Common myeloid progenitor, CD34-positive (primary cell): ENCODE data around the gene STK32C.

ENCODE experiments used
- CTCF ChIA-PET: fragments of 350-600 bp; sonication (Branson Sonifier 250); formaldehyde crosslinking; loops from one replicate; lab custom pipeline; 2021; ENCODE audit warnings: antibody characterized with exemption; lab: Charles Lee
- POLR2A ChIA-PET: fragments of 350-600 bp; sonication (Branson Sonifier 250); formaldehyde crosslinking; loops from one replicate; lab custom pipeline; 2021; ENCODE audit warnings: antibody characterized with exemption; lab: Charles Lee
- DNase-seq, 3 donors: peaks; one replicate each; pipeline versions ENCODE4 v3.0.0 to v3.0.0-alpha.2; 2013
- H3K27ac ChIP-seq, 2 experiments: 1 replicate in 1 of 2; 2 replicates in 1 of 2; pipeline ENCODE4 v1.7.0; 2013; ENCODE audit warnings: inconsistent platforms in 2 of 2, low read length in 2 of 2, mild to moderate bottlenecking in 2 of 2, low read depth in 1 of 2, moderate library complexity in 1 of 2; ENCODE audit not compliant: severe bottlenecking in 2 of 2, insufficient read depth in 1 of 2, poor library complexity in 1 of 2
- H3K27me3 ChIP-seq, 5 experiments: replicated peaks in 2 of 5; 1 replicate in 3 of 5; 2 replicates in 2 of 5; pipeline versions ENCODE4 v1.6.1 to v1.7.0; 2013; ENCODE audit warnings: low read length in 4 of 5, mild to moderate bottlenecking in 2 of 5, moderate library complexity in 2 of 5, inconsistent platforms in 1 of 5; ENCODE audit not compliant: insufficient read depth in 5 of 5, control insufficient read depth in 4 of 5
- H3K36me3 ChIP-seq, 4 experiments: 1 replicate in 2 of 4; 2 replicates in 2 of 4; pipeline versions ENCODE4 v1.6.1 to v1.7.0; 2013; ENCODE audit warnings: low read length in 3 of 4, control low read depth in 1 of 4, mild to moderate bottlenecking in 1 of 4; ENCODE audit not compliant: control insufficient read depth in 4 of 4, insufficient read depth in 4 of 4
- H3K4me1 ChIP-seq, 4 experiments: 1 replicate in 3 of 4; 2 replicates in 1 of 4; pipeline versions ENCODE4 v1.6.1 to v1.7.1; 2013; ENCODE audit warnings: low read length in 3 of 4, mild to moderate bottlenecking in 3 of 4, control low read depth in 1 of 4, inconsistent platforms in 1 of 4, moderate library complexity in 1 of 4; ENCODE audit not compliant: control insufficient read depth in 4 of 4, insufficient read depth in 4 of 4; ENCODE audit errors: control extremely low read depth in 1 of 4
- H3K4me3 ChIP-seq, 7 experiments: 1 replicate in 4 of 7; 2 replicates in 3 of 7; pipeline versions ENCODE4 v1.5.1 to v1.7.0; 2013; ENCODE audit warnings: mild to moderate bottlenecking in 7 of 7, low read length in 6 of 7, moderate library complexity in 6 of 7, inconsistent platforms in 2 of 7, low read depth in 2 of 7, control low read depth in 1 of 7; ENCODE audit not compliant: insufficient read depth in 4 of 7, control insufficient read depth in 1 of 7; ENCODE audit errors: extremely low read depth in 1 of 7
- H3K9me3 ChIP-seq, 5 experiments: 1 replicate in 4 of 5; 2 replicates in 1 of 5; pipeline versions ENCODE4 v1.6.1 to v1.7.1; 2013; ENCODE audit warnings: low read length in 4 of 5, mild to moderate bottlenecking in 2 of 5, inconsistent platforms in 1 of 5, low read depth in 1 of 5, moderate library complexity in 1 of 5; ENCODE audit not compliant: control insufficient read depth in 4 of 5, insufficient read depth in 2 of 5; ENCODE audit errors: control extremely low read depth in 1 of 5
- WGBS: methylation state at CpG from one replicate; pipeline ENCODE4 v1.1.5; 2013; ENCODE audit not compliant: insufficient coverage; 5-methylcytosine and 5-hydroxymethylcytosine counted together

The STK32C gene

DNA sequence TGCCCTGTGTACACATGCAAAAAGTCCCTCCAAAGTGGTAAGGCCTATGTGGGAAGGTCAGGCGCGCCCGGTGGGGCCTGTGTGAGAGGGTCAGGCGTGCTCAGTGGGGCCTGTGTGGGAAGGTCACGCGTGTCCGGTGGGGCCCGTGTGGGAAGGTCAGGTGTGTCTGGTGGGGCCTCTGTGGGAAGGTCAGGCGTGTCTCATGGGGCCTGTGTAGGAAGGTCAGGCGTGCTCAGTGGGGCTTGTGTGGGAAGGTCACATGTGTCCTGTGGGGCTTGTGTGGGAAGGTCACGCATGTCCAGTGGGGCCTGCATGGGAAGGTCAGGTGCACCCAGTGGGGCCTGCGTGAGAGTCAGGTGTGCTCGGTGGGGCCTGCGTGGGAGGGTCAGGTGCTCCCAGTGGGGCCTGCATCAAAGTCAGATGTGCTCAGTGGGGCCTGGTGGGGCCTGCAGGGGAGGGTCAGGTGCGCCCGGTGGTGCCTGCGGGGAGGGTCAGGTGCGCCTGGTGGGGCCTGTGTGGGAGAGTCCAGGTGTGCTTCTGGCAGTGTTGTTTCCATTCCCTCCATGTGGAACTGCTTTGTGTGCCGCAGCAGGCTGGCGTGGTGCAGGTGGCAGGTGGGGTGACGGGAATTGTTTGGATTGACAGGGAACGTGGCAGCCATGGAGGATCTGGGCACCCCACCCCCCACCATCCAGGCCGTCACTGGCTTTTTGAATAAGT is 39.6 kb upstream of the STK32C start:
- DNase-seq = no peak
- H3K27ac ChIP-seq = no peak overlapping the region
- ChIA-PET POLR2A (no interaction called here), CTCF (interaction anchor here (1.3 kb wide), 1 partner anchor 9 kb away, joined by 3 read pairs; no protein-coding TSS in a partner anchor)
- no peak overlapping the region for H3K4me3 ChIP-seq
- H3K27me3 ChIP-seq = no peaks in the 10 kb centered on the region
- H3K36me3 ChIP-seq = peaks cover 0 to 50% (median 20%) of the 10 kb centered on the region in 4 experiments
- 99% methylated on average over 21 of the region's 23 CpGs for WGBS
- H3K4me1 ChIP-seq = no peaks in the 10 kb centered on the region
- peaks cover 0 to 3% (median under 1%) of the 10 kb centered on the region in 5 experiments for H3K9me3 ChIP-seq

DNA sequence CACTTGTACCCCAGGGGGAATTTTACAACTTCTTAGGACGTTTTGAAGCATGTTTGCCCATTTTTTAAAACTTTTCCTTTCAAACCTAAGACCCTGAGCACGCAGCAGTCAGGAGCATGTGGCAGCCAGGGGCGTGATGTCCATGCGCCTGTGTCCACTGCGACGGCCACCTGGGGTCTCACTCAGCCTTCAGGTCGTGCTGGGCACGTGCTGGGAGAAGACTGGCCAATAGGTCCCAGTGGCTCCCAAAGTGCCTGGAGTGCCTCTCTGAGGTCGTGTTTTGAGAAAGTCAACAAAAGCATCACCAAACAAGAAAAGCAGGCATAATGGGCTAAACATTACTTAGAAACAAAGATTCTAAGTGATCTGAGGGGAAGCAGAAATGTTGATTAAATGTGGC is 39.1 kb upstream of the STK32C start:
- Histone ChIP-seq H3K9me3 (peaks cover 0 to 8% (median 4%) of the 10 kb centered on the region in 5 experiments), H3K4me1 (no peaks in the 10 kb centered on the region), H3K4me3 (no peak overlapping the region), H3K27ac (no peak overlapping the region), H3K36me3 (peaks cover 0 to 53% (median 20%) of the 10 kb centered on the region in 4 experiments), H3K27me3 (no peaks in the 10 kb centered on the region)
- POLR2A ChIA-PET = no interaction called here
- CTCF ChIA-PET = no interaction called here
- WGBS = 97% methylated on average over 9 of the region's 9 CpGs
- DNase-seq = no peak

DNA sequence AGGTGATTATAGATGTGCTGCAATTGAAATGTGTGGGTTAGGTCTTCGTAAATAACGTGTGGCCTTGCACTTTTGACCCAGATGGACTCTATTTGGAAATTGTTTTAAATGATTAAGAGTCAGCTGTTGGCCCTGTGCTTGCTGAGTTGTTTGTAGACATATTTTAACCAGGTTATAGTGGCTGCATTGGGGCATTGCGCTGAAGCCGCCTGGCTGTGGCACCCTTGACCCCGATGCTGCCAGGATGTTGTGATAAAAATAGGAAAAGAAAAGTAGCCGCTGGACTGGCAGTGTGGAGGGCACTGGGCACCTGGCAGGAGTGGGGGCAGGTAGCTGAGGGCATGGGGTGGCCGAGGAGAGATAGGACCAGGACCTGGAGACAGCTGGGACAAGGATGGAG is 37.6 kb upstream of the STK32C start:
- no peaks in the 10 kb centered on the region for H3K4me1 ChIP-seq
- ChIA-PET POLR2A (no interaction called here), CTCF (interaction anchor here (1.0 kb wide), 1 partner anchor 88 kb away, joined by 3 read pairs; no protein-coding TSS in a partner anchor)
- H3K4me3 ChIP-seq = no peak overlapping the region
- peaks cover 0 to 12% (median 4%) of the 10 kb centered on the region in 5 experiments for H3K9me3 ChIP-seq
- 100% methylated on average over 6 of the region's 7 CpGs for WGBS
- peaks cover 0 to 53% (median 19%) of the 10 kb centered on the region in 4 experiments for H3K36me3 ChIP-seq
- no peaks in the 10 kb centered on the region for H3K27me3 ChIP-seq
- H3K27ac ChIP-seq = no peak overlapping the region
- no peak for DNase-seq

DNA sequence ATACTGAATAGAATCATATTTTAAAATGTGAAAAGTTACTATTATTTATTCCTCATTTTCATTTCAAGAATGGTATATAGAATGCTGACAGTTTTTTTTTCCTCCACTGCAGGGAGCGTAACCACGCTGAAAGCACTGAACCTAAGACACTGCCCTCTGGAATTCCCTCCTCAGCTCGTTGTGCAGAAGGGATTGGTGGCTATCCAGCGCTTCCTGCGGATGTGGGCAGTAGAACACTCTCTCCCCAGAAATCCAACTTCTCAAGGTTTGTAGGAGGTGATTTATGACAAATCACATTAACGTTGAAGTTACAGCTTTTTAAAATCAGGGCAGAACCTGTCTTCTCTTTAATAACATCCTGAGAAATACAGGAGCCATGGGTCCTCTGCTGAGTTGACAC is 36.6 kb upstream of the STK32C start:
- ChIA-PET POLR2A (no interaction called here), CTCF (no interaction called here)
- H3K36me3 ChIP-seq = peaks cover 0 to 46% (median 21%) of the 10 kb centered on the region in 4 experiments

DNA sequence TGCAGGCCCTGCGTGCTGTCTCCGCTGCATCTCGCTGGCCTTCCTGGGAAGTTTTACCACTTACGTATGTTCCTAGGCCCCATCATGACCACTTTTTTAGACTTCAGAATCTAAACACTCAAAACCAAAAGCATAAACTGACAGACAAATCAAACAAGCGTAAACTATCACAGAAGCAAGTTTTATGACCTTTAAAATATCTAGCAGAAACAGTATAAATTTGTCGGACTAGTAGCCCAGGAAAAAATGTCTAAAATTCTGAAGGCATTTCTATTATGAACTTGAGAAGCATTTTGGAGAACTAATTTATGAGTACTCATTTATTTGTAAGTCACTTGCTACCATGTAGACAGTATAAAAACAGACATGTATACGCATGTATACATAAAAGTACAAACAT is 34.8 kb upstream of the STK32C start:
- 97% methylated on average over 4 of the region's 7 CpGs for WGBS
- peaks cover 0 to 12% (median 4%) of the 10 kb centered on the region in 5 experiments for H3K9me3 ChIP-seq
- no peak overlapping the region for H3K4me3 ChIP-seq
- peaks cover 0 to 37% (median 12%) of the 10 kb centered on the region in 4 experiments for H3K36me3 ChIP-seq
- no peaks in the 10 kb centered on the region for H3K27me3 ChIP-seq
- ChIA-PET POLR2A (no interaction called here), CTCF (interaction anchor here (0.9 to 1.5 kb wide), 3 partner anchors 11 to 14 kb away, joined by 4 read pairs; no protein-coding TSS in a partner anchor)
- no peak overlapping the region for H3K27ac ChIP-seq
- DNase-seq = no peak
- peaks cover 0 to 4% (median 2%) of the 10 kb centered on the region in 4 experiments for H3K4me1 ChIP-seq

More for the DNA sequence above, 36.6 kb upstream of the STK32C start:
- Histone ChIP-seq H3K27ac (no peak overlapping the region), H3K27me3 (no peaks in the 10 kb centered on the region), H3K4me1 (no peaks in the 10 kb centered on the region), H3K4me3 (no peak overlapping the region), H3K9me3 (peaks cover 0 to 12% (median 4%) of the 10 kb centered on the region in 5 experiments)
- DNase-seq = no peak
- WGBS = 93% methylated on average over 4 of the region's 6 CpGs

DNA sequence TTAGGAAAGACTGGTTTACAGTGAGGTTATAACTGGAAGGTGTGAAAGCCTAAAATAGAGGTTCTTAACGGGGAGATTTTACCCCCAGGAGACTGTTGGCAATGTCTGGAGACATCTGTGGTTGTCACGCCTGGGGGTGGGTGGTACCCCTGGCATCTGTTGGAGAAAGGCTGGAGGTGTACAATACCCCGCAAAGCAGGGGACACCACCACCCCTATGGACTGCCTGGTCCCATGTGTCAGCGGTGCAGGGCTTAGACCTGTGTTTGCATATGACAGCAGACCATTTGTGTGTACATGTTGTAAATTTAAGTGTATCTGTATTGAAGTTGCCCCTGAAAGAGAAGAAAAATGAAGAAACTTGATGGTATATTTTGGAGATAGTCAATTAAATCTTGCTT is 34.0 kb upstream of the STK32C start:
- CTCF ChIA-PET = interaction anchor here (0.9 to 1.0 kb wide), 2 partner anchors 9 to 12 kb away, joined by 3 to 4 read pairs; no protein-coding TSS in a partner anchor
- Histone ChIP-seq H3K4me1 (peaks cover 0 to 12% (median 5%) of the 10 kb centered on the region in 4 experiments), H3K36me3 (peaks cover 0 to 34% (median 12%) of the 10 kb centered on the region in 4 experiments), H3K9me3 (peaks cover 0 to 12% (median 4%) of the 10 kb centered on the region in 5 experiments), H3K27me3 (no peaks in the 10 kb centered on the region), H3K27ac (no peak overlapping the region), H3K4me3 (no peak overlapping the region)
- no peak for DNase-seq
- 100% methylated on average over 3 of the region's 4 CpGs for WGBS
- POLR2A ChIA-PET = no interaction called here

DNA sequence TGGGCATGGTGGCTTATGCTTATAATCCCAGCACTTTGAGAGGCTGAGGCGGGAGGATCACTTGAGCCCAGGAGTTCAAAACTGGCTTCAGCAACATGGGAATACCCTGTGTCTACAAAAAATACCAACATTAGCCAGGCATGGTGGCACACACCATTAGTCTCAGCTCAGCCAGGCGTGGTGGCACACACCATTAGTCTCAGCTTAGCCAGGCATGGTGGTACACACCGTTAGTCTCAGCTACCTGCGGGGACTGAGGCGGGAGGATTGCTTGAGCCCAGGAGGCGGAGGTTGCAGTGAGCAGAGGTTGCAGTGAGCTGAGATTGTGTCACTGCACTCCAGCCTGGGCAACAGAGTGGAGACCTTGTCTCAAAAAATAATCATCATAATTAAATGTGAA is 33.3 kb upstream of the STK32C start:
- Histone ChIP-seq H3K4me3 (no peak overlapping the region), H3K27me3 (no peaks in the 10 kb centered on the region), H3K4me1 (peaks cover 4 to 19% (median 13%) of the 10 kb centered on the region in 4 experiments), H3K36me3 (peaks cover 0 to 34% (median 12%) of the 10 kb centered on the region in 4 experiments), H3K9me3 (peaks cover 0 to 12% (median 4%) of the 10 kb centered on the region in 5 experiments), H3K27ac (no peak overlapping the region)
- 100% methylated on average over 4 of the region's 6 CpGs for WGBS
- DNase-seq = no peak
- CTCF ChIA-PET = interaction anchor here (1.0 kb wide), 1 partner anchor 10 kb away, joined by 3 read pairs; no protein-coding TSS in a partner anchor
- POLR2A ChIA-PET = no interaction called here
